Hematopoietic multipotent progenitor cell treated with erythropoietin and hydrocortisone succinate and interleukin-3 and kit ligand, for 17 days (in vitro differentiated cells): ENCODE results near the gene ST8SIA1.

ENCODE experiments used
- DNase-seq: peaks from one replicate; pipeline ENCODE4 v3.0.0-alpha.2; 2015; ENCODE audit warnings: low spot score

Gene ST8SIA1

GRCh38 chr12:22238211-22238610 lies 96.3 kb downstream of the ST8SIA1 start:
- DNase-seq: no peak

- no peak for DNase-seq
These were observed 99.9 kb downstream of the ST8SIA1 start for GRCh38 chr12:22234561-22234960.

DNA sequence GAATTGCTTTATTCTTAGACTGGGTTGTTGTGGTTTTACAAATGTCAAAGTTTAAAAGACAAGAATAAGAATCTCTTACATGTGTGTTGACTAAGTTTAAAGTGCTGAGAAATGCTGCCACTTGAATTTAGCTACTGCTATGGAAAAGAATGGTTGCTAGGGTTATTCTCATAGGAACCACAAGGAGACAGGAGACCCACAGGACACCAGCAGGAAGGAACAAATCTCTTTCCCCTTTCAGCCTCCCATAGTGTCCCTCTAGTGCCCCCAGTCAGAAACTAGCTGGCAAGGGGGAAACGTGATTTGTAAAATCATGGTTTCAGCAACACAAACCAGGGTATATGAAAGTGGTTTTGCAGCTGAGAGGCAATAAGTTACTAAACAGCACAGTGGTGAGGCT lies 102.7 kb downstream of the ST8SIA1 start:
- DNase-seq: no peak

- no peak for DNase-seq
These were observed 103.4 kb downstream of the ST8SIA1 start for GRCh38 chr12:22231078-22231477.

GRCh38 chr12:22230280-22230794 lies 104.2 kb downstream of the ST8SIA1 start:
- DNase-seq: no peak

GRCh38 chr12:22229652-22230279 lies 104.7 kb downstream of the ST8SIA1 start:
- DNase-seq: no peak

- no peak for DNase-seq
These were observed 106.3 kb downstream of the ST8SIA1 start for GRCh38 chr12:22228022-22228875.

DNA sequence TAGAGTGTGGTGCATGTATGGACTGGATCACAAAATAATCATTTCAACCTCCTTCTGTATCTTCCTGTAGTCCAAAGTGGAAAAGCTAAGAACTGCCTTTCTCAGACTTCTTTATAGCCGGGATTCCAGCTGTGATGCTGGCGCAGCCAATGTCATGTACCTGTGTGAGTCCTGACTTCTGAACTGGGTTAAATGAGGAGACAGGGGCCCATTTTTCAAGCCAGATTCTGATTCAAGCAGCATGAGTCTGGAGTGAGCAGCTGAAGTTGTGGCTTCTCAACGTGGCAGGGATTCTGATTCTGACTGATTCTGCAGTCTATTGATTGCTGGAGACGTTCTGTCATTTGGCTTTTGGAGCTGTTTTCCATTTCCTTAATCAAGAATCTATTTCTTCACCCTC lies 111.2 kb downstream of the ST8SIA1 start:
- DNase-seq: no peak

- no peak for DNase-seq
These were observed 117.0 kb downstream of the ST8SIA1 start for GRCh38 chr12:22217556-22217955.

GRCh38 chr12:22215467-22216253 lies 118.8 kb downstream of the ST8SIA1 start:
- DNase-seq: no peak

GRCh38 chr12:22211128-22211527 lies 123.4 kb downstream of the ST8SIA1 start:
- no peak for DNase-seq

- DNase-seq: no peak
These were observed 125.1 kb downstream of the ST8SIA1 start for GRCh38 chr12:22209422-22209821.

- DNase-seq: no peak
These were observed 128.3 kb downstream of the ST8SIA1 start for GRCh38 chr12:22206111-22206728.

- no peak for DNase-seq
These were observed 130.1 kb downstream of the ST8SIA1 start for GRCh38 chr12:22204391-22204790.

DNA sequence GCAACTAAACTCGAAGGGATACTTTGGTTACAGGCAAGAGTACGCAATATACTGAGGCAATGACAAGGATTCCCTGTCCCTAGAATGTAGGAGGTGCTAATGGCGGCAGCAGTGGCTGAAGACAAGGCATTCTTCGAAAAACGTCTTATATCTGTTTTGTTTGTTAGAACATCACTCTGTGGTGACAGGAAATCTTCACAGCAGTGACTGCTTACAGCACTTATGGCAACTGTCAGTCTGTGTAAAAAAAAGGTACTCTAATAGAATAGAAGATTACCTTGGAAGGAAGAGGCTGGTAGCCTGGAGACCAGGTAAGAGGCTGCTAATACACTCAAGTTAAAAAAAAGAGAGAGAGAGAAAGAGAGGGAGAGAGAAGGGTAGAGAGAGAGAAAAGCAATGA lies 131.7 kb downstream of the ST8SIA1 start:
- DNase-seq: no peak

- DNase-seq: no peak
These were observed 133.4 kb downstream of the ST8SIA1 start for GRCh38 chr12:22201101-22201500.

DNA sequence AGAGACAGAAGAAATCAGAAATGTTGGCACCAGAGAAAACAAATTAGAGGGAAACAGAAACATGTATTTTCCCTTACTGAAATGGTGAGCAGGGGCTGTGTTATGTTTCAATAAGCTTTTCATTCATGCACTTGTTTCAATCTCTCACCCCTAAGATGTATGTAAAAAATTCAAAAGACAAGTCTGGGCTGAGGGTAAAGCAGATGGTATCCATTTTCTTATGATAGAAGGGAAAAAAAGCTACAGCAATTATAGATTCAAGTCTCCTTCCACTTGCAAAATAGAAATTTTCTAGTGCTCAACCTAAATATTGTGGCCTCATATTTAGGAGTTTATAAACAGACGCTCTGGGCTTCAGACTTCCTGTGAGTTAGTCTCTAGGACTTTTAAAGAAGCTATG lies 138.3 kb downstream of the ST8SIA1 start:
- DNase-seq: no peak

DNA sequence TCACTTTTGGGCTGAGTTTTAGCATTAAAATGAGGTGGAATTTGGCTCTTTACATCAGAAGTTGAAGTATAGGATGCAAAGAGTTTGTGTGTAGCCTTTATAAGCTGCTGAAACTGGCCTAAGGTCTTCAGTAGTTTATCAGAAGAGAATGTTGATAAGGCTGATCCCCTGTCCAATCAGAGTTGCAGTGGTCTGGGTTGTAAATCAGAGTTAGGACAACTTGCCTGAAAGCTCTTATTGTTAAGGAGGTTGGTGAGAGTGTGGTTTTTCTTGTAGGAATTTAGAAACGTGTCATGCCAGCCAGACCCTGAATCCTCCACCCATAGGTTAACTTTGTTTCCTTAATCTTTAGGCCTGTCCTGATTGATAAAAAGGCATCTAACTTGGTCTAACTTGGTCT lies 143.5 kb downstream of the ST8SIA1 start:
- no peak for DNase-seq

DNA sequence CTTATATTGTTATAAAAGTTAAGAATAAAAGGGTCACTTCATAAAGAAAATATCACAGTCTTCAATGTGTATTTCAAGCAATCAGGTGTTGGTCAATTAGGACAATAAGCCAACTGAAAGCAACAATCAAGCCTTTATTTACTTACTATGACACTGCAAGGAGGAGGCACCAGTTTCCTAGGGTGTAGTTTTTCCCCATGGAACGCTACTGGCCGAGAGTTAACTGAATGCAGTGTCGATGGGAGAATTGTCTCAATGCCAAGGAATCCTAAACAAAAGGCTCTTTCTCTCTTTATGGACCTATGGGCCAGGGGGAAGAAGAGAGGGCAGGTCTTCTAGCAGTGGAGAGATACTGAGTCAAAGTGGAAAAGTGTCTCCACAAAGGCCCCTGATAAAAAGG lies 146.1 kb downstream of the ST8SIA1 start:
- DNase-seq: no peak

DNA sequence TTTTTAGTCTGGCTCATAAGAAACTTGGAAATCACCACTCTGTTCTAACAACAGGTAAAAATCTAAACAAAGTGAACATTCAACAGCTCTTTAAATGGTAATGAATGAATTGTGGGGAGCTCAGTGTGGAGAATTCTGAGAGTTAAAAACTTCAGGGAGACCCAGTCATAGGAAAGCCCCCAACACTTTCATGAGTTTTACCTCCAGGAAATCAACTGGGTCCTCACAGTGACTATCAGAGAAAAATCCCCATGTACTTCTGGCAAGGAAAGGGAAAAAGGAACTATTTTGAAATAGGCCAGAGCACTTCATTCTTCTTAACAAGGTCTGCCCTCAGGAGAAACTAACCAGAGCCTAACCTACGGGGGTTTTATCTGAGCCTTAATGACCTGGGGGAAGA lies 153.8 kb downstream of the ST8SIA1 start:
- DNase-seq: no peak

- no peak for DNase-seq
These were observed 161.3 kb downstream of the ST8SIA1 start for GRCh38 chr12:22173177-22173576.

- DNase-seq: no peak
These were observed 162.0 kb downstream of the ST8SIA1 start for GRCh38 chr12:22172501-22172900.
